Fibroblast of skin of back (primary cell): ENCODE data around the gene CADPS.

Experiments
- DNase-seq: peaks from one replicate; pipeline ENCODE4 v3.0.0-alpha.2; 2013

Gene CADPS

GRCh38 chr3:62873451-62873760 lies 1.8 kb downstream of the CADPS start:
- peak; percentile 27 for DNase-seq

GRCh38 chr3:62872318-62872717 lies 2.9 kb downstream of the CADPS start:
- DNase-seq, result no peak

GRCh38 chr3:62870321-62870720 lies 4.9 kb downstream of the CADPS start:
- peak; percentile 83 for DNase-seq

- DNase-seq, result no peak
These were observed 11.6 kb downstream of the CADPS start for GRCh38 chr3:62863648-62864047.

- no peak for DNase-seq
These were observed 15.9 kb downstream of the CADPS start for GRCh38 chr3:62859203-62859791.

GRCh38 chr3:62845996-62846395 lies 29.2 kb downstream of the CADPS start:
- no peak for DNase-seq

- DNase-seq, result no peak
These were observed 31.7 kb downstream of the CADPS start for GRCh38 chr3:62843508-62843907.

DNA sequence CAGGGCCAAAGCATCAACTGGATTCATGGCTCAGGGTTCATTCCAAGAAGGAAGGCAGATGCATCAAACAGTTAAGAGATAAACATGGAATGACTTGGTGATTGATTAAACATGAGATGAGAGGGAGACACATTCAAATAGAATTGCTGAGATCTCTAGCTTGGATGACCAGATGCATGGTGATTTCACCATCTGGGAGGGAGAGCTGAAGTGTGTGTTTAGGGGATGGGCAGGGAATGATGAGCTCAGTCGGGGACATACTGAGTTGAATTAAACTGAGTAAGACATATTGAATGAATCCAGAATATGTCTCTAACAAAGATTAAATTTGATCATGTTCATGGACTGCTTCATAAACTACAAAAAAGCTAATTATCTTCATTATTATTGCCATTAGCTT lies 35.5 kb downstream of the CADPS start:
- DNase-seq, result no peak

- no peak for DNase-seq
These were observed 38.0 kb downstream of the CADPS start for GRCh38 chr3:62837145-62837787.

DNA sequence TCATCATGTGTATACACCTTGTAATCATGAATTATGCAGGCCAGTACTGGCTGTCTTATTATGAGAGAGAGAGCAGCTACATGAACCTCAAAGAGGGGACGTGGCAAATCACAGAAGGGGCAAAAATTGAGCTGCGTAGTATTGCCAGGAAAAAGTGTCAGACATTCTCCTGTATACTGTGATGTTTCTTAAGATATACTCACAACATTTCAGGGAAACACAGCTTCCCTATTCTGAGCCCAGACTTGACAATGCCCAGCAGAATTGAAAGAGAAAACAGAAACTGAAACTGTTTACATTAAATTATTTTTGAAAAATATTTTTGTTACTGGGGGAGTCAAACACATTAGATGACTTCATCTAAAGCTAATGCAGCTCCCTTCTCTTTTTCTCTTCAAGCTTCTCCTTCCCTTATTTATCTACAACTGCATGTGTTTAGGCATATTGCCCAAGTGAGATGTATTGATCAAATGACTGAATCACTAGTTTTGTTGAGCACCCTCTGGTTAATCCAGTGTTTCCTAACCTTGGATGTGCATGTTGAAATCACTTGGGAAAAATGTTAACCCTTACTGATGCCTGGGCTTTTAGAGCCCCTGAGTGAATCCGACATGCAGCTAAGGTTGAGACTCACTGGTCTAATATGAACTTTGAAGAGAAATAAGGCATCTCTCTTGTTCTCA lies 39.5 kb downstream of the CADPS start:
- no peak for DNase-seq

DNA sequence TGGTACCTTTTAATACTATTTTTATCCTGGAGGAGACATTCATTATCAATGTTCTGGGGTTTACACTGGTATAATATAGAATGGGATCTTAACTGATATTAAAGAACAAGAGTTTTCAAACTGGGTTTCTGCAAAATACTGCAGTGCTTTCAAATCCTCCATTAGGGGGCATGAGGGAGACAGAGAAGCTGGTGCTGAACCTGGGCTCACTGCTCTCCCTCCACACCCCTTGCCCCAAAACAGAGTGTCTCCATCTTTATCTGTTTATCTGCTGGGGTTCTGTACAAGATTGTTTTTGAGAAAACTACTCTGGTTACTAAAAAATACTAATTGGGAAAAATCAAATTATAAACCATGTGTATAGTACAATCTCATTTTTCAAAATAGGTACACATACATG lies 41.7 kb downstream of the CADPS start:
- peak; percentile 6 for DNase-seq

GRCh38 chr3:62832553-62832952 lies 42.7 kb downstream of the CADPS start:
- DNase-seq, result no peak

- DNase-seq, result no peak
These were observed 44.4 kb downstream of the CADPS start for GRCh38 chr3:62830727-62831322.

- DNase-seq, result no peak
These were observed 47.7 kb downstream of the CADPS start for GRCh38 chr3:62827550-62827949.

DNA sequence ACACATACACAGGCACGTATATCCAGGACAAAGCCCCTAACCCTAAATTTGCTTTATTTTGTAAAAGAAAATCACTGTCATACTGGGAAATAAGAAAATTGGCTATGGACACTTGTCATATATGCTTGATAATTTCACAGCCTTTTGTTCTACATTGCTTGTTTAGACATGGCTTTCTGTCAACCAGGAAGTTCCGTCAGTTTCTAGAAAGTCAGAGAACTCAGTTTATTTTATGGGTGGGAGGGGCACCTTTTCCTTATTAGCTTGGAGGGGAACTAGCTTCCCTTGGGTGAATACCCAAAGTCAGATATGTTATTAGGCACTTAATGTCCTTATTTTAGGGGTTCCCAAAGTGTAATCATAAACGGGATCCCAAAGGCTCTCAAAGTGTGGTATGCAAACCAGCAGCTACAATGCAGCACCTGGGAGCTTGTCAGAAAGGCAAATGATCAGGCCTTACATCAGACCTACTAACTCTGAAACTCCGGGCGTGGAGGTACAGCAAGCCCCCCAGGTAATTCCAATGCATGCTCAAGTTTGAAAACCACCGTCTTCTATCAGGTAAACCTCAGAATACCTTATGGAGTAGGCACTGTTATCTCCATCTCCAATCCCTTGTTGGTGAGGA lies 50.1 kb downstream of the CADPS start:
- no peak for DNase-seq

GRCh38 chr3:62823461-62824050 lies 51.7 kb downstream of the CADPS start:
- DNase-seq, result no peak

DNA sequence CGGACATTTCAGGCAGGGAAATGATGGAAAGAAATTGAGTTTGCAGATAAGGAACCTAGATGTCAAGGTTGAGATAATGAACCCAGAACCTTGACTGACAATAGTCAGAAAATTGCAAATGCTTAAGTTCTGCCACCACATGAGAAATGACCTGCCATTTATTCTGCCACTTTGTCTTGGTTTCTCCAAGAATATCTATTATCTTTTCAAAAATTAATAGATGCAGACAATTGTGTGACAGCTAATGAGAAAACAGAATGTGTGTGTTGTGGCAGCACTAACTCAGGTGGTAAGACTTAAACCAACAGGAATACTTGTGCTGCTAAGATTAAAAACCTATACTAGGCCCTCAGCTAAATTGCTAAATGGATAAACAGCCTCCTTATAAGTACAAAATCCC lies 52.3 kb downstream of the CADPS start:
- DNase-seq, result no peak

DNA sequence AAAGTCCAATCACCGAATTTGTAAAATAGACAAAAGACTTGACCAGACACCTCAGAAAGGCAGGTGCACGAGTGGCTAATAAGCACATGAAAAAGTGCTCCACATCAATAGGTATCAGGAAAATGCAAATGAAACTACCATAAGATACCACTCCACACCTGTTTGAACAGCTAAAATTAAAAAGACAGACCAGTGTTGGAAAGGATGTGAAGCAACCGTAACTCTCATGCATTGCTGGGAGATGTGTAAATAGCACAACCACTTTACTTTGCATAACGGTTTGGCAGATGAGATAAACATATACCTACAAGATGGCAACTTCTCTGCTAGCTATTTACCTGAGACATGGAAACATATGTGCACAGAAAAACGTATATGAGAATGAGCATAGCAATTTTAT lies 56.9 kb downstream of the CADPS start:
- DNase-seq, result no peak

- DNase-seq, result peak; percentile 13
These were observed 57.5 kb downstream of the CADPS start for GRCh38 chr3:62817678-62818077.

GRCh38 chr3:62815981-62816380 lies 59.2 kb downstream of the CADPS start:
- DNase-seq, result peak; percentile 77

- DNase-seq, result no peak
These were observed 62.6 kb downstream of the CADPS start for GRCh38 chr3:62812631-62813030.

DNA sequence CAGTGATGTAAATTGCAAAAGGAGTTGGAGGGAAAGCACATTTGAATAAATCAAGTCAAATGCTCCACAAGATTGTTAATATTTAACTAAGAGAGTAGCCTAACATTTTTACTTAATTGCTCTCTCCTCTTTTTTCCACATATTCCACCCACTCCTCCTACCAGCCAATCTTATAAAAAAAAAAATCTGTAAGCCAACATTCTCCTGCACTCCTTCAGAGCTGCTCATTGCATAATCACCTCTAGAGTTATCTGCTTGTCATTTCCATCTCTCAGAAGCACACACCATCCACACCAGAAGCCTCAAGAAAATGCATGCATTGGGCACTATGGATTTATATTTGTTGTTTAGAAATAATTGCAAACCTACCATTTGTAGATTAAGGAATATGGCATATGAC lies 64.1 kb downstream of the CADPS start:
- DNase-seq, result no peak

GRCh38 chr3:62809369-62809768 lies 65.8 kb downstream of the CADPS start:
- no peak for DNase-seq
